ENCODE measurements around the gene KCP. TPM values are rescaled to one million over a fixed set of nuclear protein-coding genes. Genes with fewer than 3 reads are reported as not detected.
A peak's percentile ranks its signal among the peaks of the same experiment; 100 is the strongest.

KCP gene
- total and polyA plus RNA-seq, 10 of the 15 experiments (the other 5 are each of a cell fraction or from before 2014, with no cell fraction given): 0.05 to 7.8 (median 2.5) TPM

- TF ChIP-seq IKZF2 (IDR thresholded peaks at IDR 0.05) (no peak), CHD2 (IDR thresholded peaks at IDR 0.05; ENCODE audit: borderline replicate concordance, low read depth, low read length) (0 out of 2 replicates have a peak, but pooled peaks have one; percentile 26), NBN (IDR thresholded peaks at IDR 0.05) (peak; percentile 72; the same call in 1 of the 2 replicates), SREBF2 (IDR thresholded peaks at IDR 0.05; ENCODE audit: low read length) (no peak), NFIC (IDR thresholded peaks at IDR 0.05; ENCODE audit: low read depth, low read length) (no peak), RUNX3 (IDR thresholded peaks at IDR 0.05; ENCODE audit: low read length) (peak; percentile 41), TCF3 (IDR thresholded peaks at IDR 0.05; ENCODE audit: borderline replicate concordance, insufficient read depth, low read depth, low read length) (no peak), ZNF24 (IDR thresholded peaks at IDR 0.05) (no peak), ETV6 (conservative IDR thresholded peaks at IDR 0.05 in 1 of 2, IDR thresholded peaks at IDR 0.05 in 1 of 2; ENCODE audit: borderline replicate concordance in 1 of 2, low read depth in 1 of 2) (no peak), BCL3 (IDR thresholded peaks at IDR 0.05; ENCODE audit: borderline replicate concordance, insufficient read depth, low read depth, low read length, poor library complexity, severe bottlenecking) (peak; percentile 18), BMI1 (IDR thresholded peaks at IDR 0.05; ENCODE audit: borderline replicate concordance) (no peak), ZBTB4 (CRISPR knock-in tag; IDR thresholded peaks at IDR 0.05) (no peak)
- Histone ChIP-seq H4K20me1 (ENCODE audit: control insufficient read depth, insufficient read depth) (no peaks in the 10 kb centered on the region), H3K27ac (ENCODE audit: control insufficient read depth, insufficient read depth) (no peak overlapping the region), H3K9me3 (replicated peaks; ENCODE audit: control insufficient read depth, insufficient read depth, low read length) (no peaks in the 10 kb centered on the region), H3K27me3 (replicated peaks in 1 of 2; ENCODE audit: control insufficient read depth in 2 of 2, insufficient read depth in 2 of 2, low read length in 1 of 2) (peaks cover 0 to 1% of the 10 kb centered on the region in 2 experiments; a peak in 2 of 4 replicates), H3K36me3 (ENCODE audit: control insufficient read depth in 2 of 2, insufficient read depth in 2 of 2, low read length in 1 of 2) (no peaks in the 10 kb centered on the region), H3K4me3 (no peak overlapping the region), H3K4me1 (ENCODE audit: control insufficient read depth, insufficient read depth, low read length) (peaks cover 12% of the 10 kb centered on the region), H3K4me2 (ENCODE audit: control insufficient read depth, insufficient read depth) (no peak overlapping the region), H2AFZ (ENCODE audit: control insufficient read depth, low read depth, low read length) (no peak overlapping the region), H3K79me2 (ENCODE audit: control insufficient read depth, insufficient read depth, low read length) (no peaks in the 10 kb centered on the region), H3K9ac (ENCODE audit: control insufficient read depth, insufficient read depth, low read length) (no peak overlapping the region)
- BruUV-seq (replicated peaks): no TSS peak
- ChIA-PET POLR2A (no interaction called here), CTCF (no interaction called here), RAD21 (ENCODE audit: unreplicated experiment) (interaction anchor here (1.3 to 1.4 kb wide), 3 partner anchors 25 to 279 kb away, joined by 3 read pairs; partner anchors contain the start of gene ATP6V1F), SMC1A (ENCODE audit: uncharacterized antibody, unreplicated experiment) (no interaction called here)
- WGBS (ENCODE audit: insufficient coverage, insufficient replicate concordance, low lambda C conversion rate, missing lambda C conversion rate): 70% methylated on average over 7 of the region's 7 CpGs
- in situ Hi-C loops (cut with MboI) (no loop called here), intact Hi-C loops (cut with micrococcal nuclease; ENCODE audit: unreplicated experiment) (loop anchor here (10.0 kb wide), 1 partner anchor 433 kb away; the partner anchor contains the start of gene HILPDA)
- DNase-seq (ENCODE audit: low read depth, low spot score) (no peak), ATAC-seq (no peak), FAIRE-seq (no peak)
Observed at GRCh38 chr7:128887169-128888038, 23.1 kb downstream of the KCP start.

Measured in GM12878 (cell line).